A549 (cell line): ENCODE measurements around the gene INO80D.
"Not testable (repeated sequence)": the region's sequence is repeated elsewhere in the genome, so short reads cannot be mapped to it uniquely, and the experiment has no call there.

ENCODE experiments used
- BHLHE40 ChIP-seq: IDR thresholded peaks from 2 replicates; pipeline ENCODE4 v1.6.1; 2012; ENCODE audit warnings: low read depth, low read length, inconsistent platforms
- KDM1A ChIP-seq: fragments of 200-600 bp; sonication (generic); IDR thresholded peaks from 2 replicates; pipeline ENCODE4 v1.6.1; 2016; ENCODE audit warnings: low read depth, mild to moderate bottlenecking
- POLR2A ChIP-seq: IDR thresholded peaks from 2 replicates; pipeline ENCODE4 v1.6.1; 2012; ENCODE audit warnings: mild to moderate bottlenecking, low read length
- RAD21 ChIP-seq, 2 experiments: fragments of >200 bp in 1 of 2; sonication (Bioruptor Twin) in 1 of 2; formaldehyde crosslinking in 1 of 2; IDR thresholded peaks in 1 of 2; conservative IDR thresholded peaks in 1 of 2; 2 replicates in 1 of 2; 3 replicates in 1 of 2; pipeline ENCODE4 v1.6.1; 2012 to 2018; ENCODE audit warnings: inconsistent platforms in 1 of 2
- RCOR1 ChIP-seq: fragments of 150-350 bp; IDR thresholded peaks from 2 replicates; pipeline ENCODE4 v1.6.1; 2014; ENCODE audit warnings: antibody characterized with exemption, low read length, low read depth
- REST ChIP-seq: fragments of 200-600 bp; sonication (generic); IDR thresholded peaks from 2 replicates; pipeline ENCODE4 v1.6.1; 2016; ENCODE audit warnings: antibody characterized with exemption, mild to moderate bottlenecking, moderate library complexity
- RFX5 ChIP-seq: fragments of 450-650 bp; IDR thresholded peaks from 2 replicates; pipeline ENCODE4 v1.7.1; 2014; ENCODE audit warnings: antibody characterized with exemption, mild to moderate bottlenecking, moderate library complexity
- SMC3 ChIP-seq: fragments of >200 bp; sonication (Bioruptor Twin); formaldehyde crosslinking; IDR thresholded peaks from 3 replicates; pipeline ENCODE4 v1.6.1; 2018; ENCODE audit warnings: inconsistent platforms
- TP53 ChIP-seq: fragments of 250-450 bp; sonication (Bioruptor Pico); IDR thresholded peaks from 2 replicates; pipeline ENCODE4 v1.5.0; 2021; ENCODE audit warnings: mild to moderate bottlenecking, moderate library complexity
- TF ChIP-seq, protein P1 (sequence below): fragments of >200 bp; sonication (Bioruptor Twin); formaldehyde crosslinking; IDR thresholded peaks from 3 replicates; pipeline ENCODE4 v1.5.1; 2016
- TF ChIP-seq, protein P2 (sequence below): fragments of >200 bp; sonication (Bioruptor Twin); formaldehyde crosslinking; IDR thresholded peaks from 3 replicates; pipeline ENCODE4 v1.6.1; 2016
- TF ChIP-seq, protein P3 (sequence below): IDR thresholded peaks from 2 replicates; pipeline ENCODE4 v1.6.1; 2012

GRCh38 chr2:205976934-205977659 is 108.9 kb downstream of the INO80D start:
- TF ChIP-seq, protein P1, sequence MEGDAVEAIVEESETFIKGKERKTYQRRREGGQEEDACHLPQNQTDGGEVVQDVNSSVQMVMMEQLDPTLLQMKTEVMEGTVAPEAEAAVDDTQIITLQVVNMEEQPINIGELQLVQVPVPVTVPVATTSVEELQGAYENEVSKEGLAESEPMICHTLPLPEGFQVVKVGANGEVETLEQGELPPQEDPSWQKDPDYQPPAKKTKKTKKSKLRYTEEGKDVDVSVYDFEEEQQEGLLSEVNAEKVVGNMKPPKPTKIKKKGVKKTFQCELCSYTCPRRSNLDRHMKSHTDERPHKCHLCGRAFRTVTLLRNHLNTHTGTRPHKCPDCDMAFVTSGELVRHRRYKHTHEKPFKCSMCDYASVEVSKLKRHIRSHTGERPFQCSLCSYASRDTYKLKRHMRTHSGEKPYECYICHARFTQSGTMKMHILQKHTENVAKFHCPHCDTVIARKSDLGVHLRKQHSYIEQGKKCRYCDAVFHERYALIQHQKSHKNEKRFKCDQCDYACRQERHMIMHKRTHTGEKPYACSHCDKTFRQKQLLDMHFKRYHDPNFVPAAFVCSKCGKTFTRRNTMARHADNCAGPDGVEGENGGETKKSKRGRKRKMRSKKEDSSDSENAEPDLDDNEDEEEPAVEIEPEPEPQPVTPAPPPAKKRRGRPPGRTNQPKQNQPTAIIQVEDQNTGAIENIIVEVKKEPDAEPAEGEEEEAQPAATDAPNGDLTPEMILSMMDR = not testable (repeated sequence)
- TF ChIP-seq BHLHE40; TP53; RCOR1; KDM1A; RAD21 (conservative IDR thresholded peaks at IDR 0.05 in 1 of 2, IDR thresholded peaks at IDR 0.05 in 1 of 2); RFX5; REST; POLR2A; SMC3: not testable (repeated sequence)
- TF ChIP-seq, protein P2, sequence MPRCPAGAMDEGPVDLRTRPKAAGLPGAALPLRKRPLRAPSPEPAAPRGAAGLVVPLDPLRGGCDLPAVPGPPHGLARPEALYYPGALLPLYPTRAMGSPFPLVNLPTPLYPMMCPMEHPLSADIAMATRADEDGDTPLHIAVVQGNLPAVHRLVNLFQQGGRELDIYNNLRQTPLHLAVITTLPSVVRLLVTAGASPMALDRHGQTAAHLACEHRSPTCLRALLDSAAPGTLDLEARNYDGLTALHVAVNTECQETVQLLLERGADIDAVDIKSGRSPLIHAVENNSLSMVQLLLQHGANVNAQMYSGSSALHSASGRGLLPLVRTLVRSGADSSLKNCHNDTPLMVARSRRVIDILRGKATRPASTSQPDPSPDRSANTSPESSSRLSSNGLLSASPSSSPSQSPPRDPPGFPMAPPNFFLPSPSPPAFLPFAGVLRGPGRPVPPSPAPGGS = not testable (repeated sequence)
- TF ChIP-seq, protein P3, sequence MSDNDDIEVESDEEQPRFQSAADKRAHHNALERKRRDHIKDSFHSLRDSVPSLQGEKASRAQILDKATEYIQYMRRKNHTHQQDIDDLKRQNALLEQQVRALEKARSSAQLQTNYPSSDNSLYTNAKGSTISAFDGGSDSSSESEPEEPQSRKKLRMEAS = not testable (repeated sequence)
